ENCODE data around the gene RIPOR2.

GRCh38 chr6:24967211-24967610 is 31.5 kb upstream of the RIPOR2 start:
- TF ChIP-seq CTCF (IDR thresholded peaks at IDR 0.05) (no peak), POLR2A (IDR thresholded peaks at IDR 0.05) (no peak)
